SKM-1 treated with dmso at 0.1 percent for 144 hours (cell line): ENCODE data around the gene GMPPB.
"Not testable (repeated sequence)": the region's sequence is repeated elsewhere in the genome, so short reads cannot be mapped to it uniquely, and the experiment has no call there.

Source experiments
- DNase-seq: peaks from one replicate; lab custom pipeline; 2025; ENCODE audit not compliant: unreplicated experiment; lab: John Stamatoyannopoulos, UW

GMPPB gene

DNA sequence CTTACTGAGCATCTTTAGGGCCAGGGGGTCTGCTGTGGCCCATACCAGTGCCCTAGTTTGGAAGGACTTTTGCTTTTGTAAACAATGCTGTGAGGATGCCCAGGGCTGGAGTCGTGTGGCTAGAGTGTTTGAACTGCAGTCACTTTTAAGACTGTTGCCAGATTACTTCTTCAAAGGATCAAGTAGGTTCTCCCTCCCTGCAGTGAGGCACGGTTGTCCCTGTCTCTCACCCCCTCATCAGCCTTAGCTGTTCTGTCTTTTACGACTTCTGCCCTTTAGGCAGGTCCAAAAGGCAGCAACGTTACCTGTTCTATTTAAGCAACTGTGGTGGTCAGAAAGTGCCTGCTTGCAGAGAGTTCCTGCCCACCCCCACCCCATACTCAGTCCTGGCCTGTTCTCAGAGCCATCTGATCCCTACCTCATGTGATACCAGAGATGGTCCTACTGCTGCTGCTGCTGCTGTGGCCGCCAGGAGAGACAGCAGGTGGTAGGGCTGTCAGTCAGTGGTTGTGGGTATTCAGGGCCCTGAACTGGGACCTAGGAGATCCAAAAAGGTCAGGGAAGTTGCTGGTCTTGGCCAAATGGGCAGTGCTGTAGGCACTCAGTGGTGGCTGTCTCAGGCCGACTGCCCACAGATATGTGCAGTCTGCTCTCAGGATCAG lies 29.2 kb downstream of the GMPPB start:
- DNase-seq, result not testable (repeated sequence)

GRCh38 chr3:49691481-49691880 lies 32.3 kb downstream of the GMPPB start:
- not testable (repeated sequence) for DNase-seq

DNA sequence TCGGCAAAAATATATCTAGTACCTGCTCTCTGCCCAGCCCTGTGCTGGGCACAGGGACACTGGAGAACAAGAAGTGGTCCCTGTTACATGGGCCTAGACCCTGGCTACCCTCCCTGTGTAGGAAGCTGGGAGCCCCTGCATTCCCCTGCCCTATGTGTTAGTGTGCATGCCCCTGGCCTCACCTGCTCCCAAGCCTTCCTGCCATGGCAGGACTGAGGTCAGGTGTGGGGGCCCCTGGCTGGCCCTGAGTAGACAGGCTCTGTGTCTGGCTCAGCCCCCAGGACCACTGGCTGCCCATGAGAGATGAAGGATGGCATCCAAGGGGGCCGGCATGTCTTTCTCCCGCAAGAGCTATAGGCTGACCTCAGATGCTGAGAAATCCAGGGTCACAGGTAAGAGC lies 32.9 kb downstream of the GMPPB start:
- not testable (repeated sequence) for DNase-seq

- DNase-seq, result not testable (repeated sequence)
Measured at GRCh38 chr3:49689908-49690624, 33.7 kb downstream of the GMPPB start.

GRCh38 chr3:49689046-49689907 lies 34.5 kb downstream of the GMPPB start, which contains the start of the genes MST1 and RNF123:
Gene MST1, minus strand, starts transcription at chr3:49689474. Its CDS starts 783 bp downstream, at chr3:49688691.
Gene RNF123, plus strand, starts transcription at chr3:49689557. Its CDS starts 1,609 bp downstream, at chr3:49691166.
- no peak for DNase-seq

DNA sequence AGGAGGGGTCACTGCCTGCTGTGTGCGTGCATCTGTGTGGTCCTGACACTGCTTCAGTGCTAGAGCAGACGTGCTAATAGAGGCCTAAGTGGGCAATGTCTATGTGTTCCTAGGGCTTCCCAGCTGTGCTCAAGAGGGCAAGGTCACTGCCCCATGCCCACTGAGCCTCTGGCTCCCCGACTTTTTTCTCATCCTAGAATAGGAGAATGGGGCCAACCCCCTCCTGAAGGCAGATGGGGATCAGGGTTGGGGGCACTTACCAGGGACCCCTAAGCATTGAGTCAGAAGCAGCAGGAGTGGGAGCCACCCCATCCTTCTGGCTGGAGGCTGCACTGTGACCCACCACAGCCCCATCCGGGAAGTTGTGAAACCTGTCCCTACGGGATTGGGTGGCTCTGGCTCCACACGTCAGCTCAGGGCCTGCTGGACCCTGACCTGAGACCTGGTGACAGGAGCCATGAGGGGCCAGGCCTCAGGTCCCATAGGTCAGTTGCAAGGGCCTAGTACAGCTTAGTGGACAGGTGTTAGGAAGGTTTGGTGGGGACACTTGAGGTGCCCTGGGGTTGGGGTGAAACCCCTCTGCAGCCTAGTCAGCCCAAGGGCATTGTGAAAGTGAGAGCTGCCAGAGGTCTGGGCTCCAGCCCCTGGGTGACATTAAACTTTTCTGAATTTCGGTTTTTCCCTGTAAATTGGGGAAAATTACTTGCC lies 35.3 kb downstream of the GMPPB start:
- not testable (repeated sequence) for DNase-seq

DNA sequence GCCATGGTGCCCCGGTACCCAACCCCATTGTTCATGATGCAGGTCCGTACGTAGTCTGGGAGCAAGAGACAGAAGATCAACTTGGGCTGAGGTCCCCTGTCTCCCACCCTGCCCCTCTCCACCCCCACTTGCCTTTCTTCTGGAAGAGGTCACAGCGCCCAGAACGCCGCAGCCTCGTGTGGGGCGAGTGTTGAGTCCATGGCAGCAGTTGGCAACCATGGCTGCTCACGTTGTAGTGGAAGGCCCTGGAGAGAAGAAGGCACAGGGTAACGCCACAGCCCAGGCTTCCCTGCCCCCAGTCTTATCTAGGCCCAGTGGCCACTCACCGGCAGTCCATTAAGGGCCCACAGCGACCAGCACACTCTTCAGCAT lies 36.3 kb downstream of the GMPPB start:
- DNase-seq, result not testable (repeated sequence)

DNA sequence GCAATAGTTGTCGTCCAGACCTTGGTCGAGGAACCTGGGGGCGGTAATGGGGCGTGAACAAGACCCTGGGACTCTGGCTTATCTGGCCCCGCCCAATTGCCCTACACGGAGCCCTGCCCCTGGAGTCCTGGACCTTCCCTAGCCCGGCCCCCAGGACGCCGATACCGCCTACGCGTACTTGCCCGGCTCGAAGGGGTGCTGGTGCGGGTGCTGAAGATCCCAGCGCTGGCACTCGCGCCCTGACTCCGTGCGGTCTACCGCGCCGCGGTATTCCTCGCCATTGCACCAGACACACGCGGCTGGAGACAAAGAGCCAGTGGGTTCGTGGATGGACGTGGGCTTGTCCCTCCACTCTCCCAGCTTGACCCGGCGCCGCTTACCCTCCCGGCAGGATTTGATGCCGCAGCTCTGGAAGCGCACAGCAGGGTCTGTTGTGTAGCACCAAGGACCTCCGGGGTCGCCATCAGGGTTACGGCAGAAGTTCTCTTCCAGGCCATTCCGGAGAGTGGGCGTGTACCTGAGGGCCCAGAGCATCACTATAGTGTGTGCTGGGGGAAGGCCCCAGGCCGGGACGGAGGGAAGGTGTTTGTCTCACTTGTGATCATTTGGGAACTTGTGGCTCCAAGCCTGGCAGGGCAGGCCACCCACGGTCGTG lies 36.9 kb downstream of the GMPPB start:
- not testable (repeated sequence) for DNase-seq

DNA sequence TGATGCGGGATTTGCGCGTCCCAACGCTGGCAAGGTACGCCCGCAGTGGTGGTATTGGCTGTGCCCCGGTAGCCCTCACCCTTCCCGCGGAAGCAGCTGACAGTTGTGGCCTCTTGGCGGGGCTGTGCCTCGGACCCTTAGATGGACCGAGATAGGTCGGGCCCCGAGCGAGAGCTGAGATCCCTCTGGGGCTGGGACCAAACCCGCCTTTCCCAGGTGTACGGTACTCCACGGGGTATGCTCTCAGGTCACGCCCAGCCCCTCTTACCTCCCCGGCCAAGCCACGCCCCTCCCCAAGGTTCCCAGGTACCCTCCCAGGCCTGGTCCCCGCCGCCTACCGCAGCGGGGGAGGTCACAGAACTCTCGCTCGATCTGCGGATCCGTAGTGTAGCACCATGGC lies 37.4 kb downstream of the GMPPB start:
- DNase-seq, result not testable (repeated sequence)

- DNase-seq, result not testable (repeated sequence)
Measured at GRCh38 chr3:49685846-49686245, 37.9 kb downstream of the GMPPB start.

GRCh38 chr3:49685103-49685502 lies 38.6 kb downstream of the GMPPB start:
- DNase-seq, result not testable (repeated sequence)

DNA sequence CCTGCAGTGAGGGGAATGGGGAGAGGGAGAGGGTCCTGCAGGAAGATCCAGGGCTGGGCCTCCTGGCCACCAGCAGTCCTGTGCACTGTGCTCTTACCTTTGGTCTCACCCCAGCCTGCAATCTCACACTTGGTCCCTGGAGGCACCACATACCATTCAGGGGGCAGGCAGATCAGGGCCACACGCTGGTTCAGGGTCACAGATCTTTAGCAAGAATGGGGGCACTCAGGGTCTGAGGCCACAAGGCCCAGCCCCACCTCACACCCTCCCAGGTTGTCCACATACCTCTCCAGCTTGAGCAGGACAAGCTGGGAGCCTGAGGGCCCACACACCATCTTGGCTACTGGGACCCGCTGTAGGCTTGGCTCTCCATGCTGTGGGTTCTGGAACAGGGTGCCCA lies 39.3 kb downstream of the GMPPB start:
- DNase-seq, result not testable (repeated sequence)

- no peak for DNase-seq
Measured at GRCh38 chr3:49683162-49683561, 40.6 kb downstream of the GMPPB start.

GRCh38 chr3:49681543-49681942 lies 42.2 kb downstream of the GMPPB start:
- no peak for DNase-seq

GRCh38 chr3:49681232-49681522 lies 42.6 kb downstream of the GMPPB start:
- DNase-seq, result no peak

DNA sequence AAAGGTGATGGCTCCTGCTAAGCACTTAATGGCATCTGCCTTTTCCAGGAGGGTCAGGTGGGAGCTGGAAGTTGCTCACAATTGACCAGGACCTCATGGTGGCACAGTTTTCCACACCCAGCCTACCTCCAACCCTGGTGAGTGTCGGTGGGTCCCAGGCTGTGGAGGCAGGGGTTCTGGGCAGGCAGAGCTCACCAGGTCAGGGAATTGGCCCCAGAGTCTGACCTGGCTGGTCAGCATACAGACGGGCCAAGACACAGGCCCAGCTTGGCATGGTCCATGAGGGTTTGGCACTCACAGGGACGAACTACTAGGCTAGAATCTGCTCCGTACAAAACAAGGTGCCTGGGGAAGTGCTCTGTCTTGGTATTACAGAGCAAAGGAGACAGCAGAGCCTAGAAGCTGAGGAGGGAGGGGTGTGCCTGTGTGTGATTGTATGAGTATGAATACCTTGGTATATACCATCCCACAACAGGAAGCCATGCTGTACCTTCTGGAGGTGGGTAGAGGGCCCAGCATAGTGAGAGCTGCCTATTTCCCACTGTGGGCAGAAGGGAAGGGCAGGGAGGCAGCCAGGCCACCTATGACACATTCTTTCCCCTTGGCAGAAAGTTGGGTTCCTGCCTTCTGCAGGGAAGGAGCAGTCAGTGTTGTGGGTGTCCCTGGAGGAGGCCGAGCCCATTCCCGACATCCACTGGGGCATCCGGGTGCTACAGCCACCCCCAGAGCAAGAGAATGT lies 43.1 kb downstream of the GMPPB start:
- DNase-seq, result no peak

- DNase-seq, result no peak
Measured at GRCh38 chr3:49675912-49676311, 47.8 kb downstream of the GMPPB start.

DNA sequence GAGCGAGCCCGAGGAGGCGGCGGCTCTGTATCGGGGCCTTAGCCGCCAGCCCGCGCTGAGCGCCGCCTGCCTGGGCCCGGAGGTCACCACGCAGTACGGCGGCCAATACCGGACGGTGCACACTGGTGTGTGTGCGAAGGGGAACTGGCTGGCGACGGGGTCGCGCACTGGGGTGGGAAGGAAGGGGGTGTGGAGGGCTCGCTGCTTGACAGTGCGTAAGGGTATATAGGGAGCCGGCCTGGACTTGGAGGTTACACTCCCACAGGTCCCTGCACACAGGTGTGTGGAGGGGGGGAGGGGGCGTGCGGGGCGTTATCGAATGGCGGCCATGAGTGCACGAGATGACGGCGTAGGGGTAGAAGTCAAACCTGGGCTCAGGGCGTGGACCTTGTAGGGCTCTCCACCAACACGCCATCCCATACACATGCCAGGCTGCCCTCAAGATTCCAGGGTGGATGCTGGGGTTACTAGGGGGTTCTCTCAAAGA lies 49.2 kb downstream of the GMPPB start:
- no peak for DNase-seq

DNA sequence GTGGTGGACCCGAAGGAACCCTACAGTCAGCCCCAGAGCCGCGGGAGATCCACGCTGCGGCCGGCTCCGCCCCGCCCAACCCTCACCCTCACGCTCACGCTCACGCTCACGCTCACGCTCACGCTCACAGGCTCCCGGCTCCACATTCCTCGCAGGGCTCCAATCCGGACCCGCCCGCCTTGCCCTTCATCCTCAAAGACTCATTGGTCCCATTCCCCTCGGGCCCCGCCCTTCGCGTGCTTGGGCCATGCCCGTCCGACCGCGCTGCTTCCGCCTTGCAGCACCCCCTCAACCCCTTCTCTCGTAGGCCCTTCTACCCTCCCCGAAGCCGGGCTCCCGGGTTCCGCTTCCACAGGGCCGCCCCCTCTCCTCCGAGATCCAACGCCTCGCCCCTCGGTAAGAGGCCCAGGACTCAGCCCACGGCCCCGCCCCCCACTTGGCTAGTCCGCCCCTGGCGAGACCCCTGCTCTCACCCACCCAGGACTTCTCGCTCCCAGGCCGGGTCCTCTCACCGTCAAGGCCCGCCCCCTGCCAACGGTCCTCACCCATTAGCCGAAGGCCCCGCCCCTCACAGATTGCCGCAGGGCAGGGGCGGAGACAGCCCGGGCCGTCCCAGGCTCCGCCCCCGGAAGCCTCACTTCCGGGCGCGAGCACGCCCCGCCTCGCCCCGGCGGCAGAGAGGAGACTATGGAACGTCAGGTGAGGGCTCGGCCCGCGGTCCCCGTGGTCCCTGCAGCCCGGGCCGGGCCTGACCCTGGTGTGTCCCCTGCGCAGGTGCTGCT lies 49.8 kb downstream of the GMPPB start, which contains the start of gene APEH:
Gene APEH, plus strand, starts transcription at position 637 of the 782 bp plus-strand sequence. Its CDS starts 51 bp downstream, at position 688.
- no peak for DNase-seq
